ENCODE measurements around the gene DENND1A.

DNA sequence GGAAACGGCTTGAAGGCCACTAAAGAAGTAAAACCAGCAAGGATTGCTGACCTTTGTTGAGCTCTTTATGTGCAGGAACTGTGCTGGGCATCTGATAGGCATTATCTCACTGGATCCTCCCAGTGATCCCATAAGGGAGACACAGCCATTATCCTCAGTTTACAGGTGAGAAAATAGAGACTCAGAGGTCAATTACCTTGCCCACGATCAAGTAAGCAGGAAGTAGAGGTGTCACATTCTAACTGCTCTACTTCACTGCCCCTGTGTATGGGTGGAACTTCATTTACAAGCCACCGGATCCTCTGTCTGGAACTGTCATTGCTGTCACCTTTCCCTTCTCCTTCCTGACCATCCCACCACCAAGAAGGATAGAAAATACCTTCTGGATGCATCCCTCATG, 325.1 kb downstream of the DENND1A start:
- TF ChIP-seq, protein P1, sequence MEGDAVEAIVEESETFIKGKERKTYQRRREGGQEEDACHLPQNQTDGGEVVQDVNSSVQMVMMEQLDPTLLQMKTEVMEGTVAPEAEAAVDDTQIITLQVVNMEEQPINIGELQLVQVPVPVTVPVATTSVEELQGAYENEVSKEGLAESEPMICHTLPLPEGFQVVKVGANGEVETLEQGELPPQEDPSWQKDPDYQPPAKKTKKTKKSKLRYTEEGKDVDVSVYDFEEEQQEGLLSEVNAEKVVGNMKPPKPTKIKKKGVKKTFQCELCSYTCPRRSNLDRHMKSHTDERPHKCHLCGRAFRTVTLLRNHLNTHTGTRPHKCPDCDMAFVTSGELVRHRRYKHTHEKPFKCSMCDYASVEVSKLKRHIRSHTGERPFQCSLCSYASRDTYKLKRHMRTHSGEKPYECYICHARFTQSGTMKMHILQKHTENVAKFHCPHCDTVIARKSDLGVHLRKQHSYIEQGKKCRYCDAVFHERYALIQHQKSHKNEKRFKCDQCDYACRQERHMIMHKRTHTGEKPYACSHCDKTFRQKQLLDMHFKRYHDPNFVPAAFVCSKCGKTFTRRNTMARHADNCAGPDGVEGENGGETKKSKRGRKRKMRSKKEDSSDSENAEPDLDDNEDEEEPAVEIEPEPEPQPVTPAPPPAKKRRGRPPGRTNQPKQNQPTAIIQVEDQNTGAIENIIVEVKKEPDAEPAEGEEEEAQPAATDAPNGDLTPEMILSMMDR (conservative IDR thresholded peaks at IDR 0.05; ENCODE audit: low read depth in 2 of 2), result no peak
- TF ChIP-seq ZNF114 (CRISPR knock-in tag; IDR thresholded peaks at IDR 0.05) (no peak), JUNB (IDR thresholded peaks at IDR 0.05; ENCODE audit: unreplicated experiment) (no peak), EZH2 (IDR thresholded peaks at IDR 0.05; ENCODE audit: low read depth, unreplicated experiment) (no peak), EZH2phosphoT487 (IDR thresholded peaks at IDR 0.05; ENCODE audit: unreplicated experiment) (no peak), POLR2AphosphoS5 (IDR thresholded peaks at IDR 0.05; ENCODE audit: low read depth) (no peak), CREB1 (CRISPR knock-in tag; IDR thresholded peaks at IDR 0.05; ENCODE audit: low read depth) (no peak)
